Osteoblast (primary cell): ENCODE measurements around the gene DENND4A. TPM values are rescaled to one million over a fixed set of nuclear protein-coding genes. Genes with fewer than 3 reads are reported as not detected.
A peak's percentile ranks its signal among the peaks of the same experiment; 100 is the strongest.
"Not testable (repeated sequence)": the region's sequence is repeated elsewhere in the genome, so short reads cannot be mapped to it uniquely, and the experiment has no call there.

Experiments
- DNase-seq: peaks from one replicate; pipeline ENCODE4 v3.0.0; 2011; ENCODE audit warnings: low spot score, mixed read lengths; ENCODE audit not compliant: insufficient read length; ENCODE audit errors: missing footprints
- H2AFZ ChIP-seq: 2 replicates; pipeline ENCODE4 v1.6.0; 2011; ENCODE audit warnings: mild to moderate bottlenecking, low read length
- H3K27ac ChIP-seq: 2 replicates; pipeline ENCODE4 v1.5.1; 2011; ENCODE audit warnings: mild to moderate bottlenecking, low read depth, low read length, moderate library complexity
- H3K27me3 ChIP-seq: 2 replicates; pipeline ENCODE4 v1.6.0; 2012; ENCODE audit warnings: mild to moderate bottlenecking, control low read depth, inconsistent platforms, low read length, moderate library complexity; ENCODE audit not compliant: insufficient read depth
- H3K36me3 ChIP-seq: 2 replicates; pipeline ENCODE4 v1.5.1; 2011; ENCODE audit warnings: mild to moderate bottlenecking, low read length, control low read depth, moderate library complexity; ENCODE audit not compliant: insufficient read depth
- H3K4me1 ChIP-seq: 2 replicates; pipeline ENCODE4 v1.5.1; 2011; ENCODE audit warnings: mild to moderate bottlenecking, low read length, control low read depth, moderate library complexity; ENCODE audit not compliant: insufficient read depth
- H3K4me2 ChIP-seq: 2 replicates; pipeline ENCODE4 v1.6.0; 2011; ENCODE audit warnings: mild to moderate bottlenecking, low read length; ENCODE audit not compliant: insufficient read depth
- H3K4me3 ChIP-seq: fragments of 200-600 bp; sonication (generic); 3 replicates; pipeline ENCODE4 v1.5.1; 2012; ENCODE audit warnings: mild to moderate bottlenecking, low read length, inconsistent platforms; ENCODE audit not compliant: insufficient read depth
- H3K79me2 ChIP-seq: 2 replicates; pipeline ENCODE4 v1.6.0; 2012; ENCODE audit warnings: mild to moderate bottlenecking, low read length, control low read depth, inconsistent platforms; ENCODE audit not compliant: insufficient read depth
- H3K9me3 ChIP-seq: 2 replicates; pipeline ENCODE4 v1.5.1; 2011; ENCODE audit warnings: low read depth, low read length, control low read depth
- H4K20me1 ChIP-seq: 2 replicates; pipeline ENCODE4 v1.6.0; 2012; ENCODE audit warnings: mild to moderate bottlenecking, low read length, control low read depth; ENCODE audit not compliant: insufficient read depth
- total RNA-seq: library from RNA; depleted of rRNA; stranded (reverse); fragments of >200 nt; gene quantifications from 2 replicates; pipeline ENCODE4 v1.2.3, GENCODE V29; 2012
- TF ChIP-seq, protein P1 (sequence below): IDR thresholded peaks from 2 replicates; pipeline ENCODE4 v1.5.1; 2011; ENCODE audit warnings: mild to moderate bottlenecking, low read depth, low read length, moderate library complexity; ENCODE audit errors: extremely low read depth

DENND4A gene
- total RNA-seq, 1 donor: 30.4 TPM

DNA sequence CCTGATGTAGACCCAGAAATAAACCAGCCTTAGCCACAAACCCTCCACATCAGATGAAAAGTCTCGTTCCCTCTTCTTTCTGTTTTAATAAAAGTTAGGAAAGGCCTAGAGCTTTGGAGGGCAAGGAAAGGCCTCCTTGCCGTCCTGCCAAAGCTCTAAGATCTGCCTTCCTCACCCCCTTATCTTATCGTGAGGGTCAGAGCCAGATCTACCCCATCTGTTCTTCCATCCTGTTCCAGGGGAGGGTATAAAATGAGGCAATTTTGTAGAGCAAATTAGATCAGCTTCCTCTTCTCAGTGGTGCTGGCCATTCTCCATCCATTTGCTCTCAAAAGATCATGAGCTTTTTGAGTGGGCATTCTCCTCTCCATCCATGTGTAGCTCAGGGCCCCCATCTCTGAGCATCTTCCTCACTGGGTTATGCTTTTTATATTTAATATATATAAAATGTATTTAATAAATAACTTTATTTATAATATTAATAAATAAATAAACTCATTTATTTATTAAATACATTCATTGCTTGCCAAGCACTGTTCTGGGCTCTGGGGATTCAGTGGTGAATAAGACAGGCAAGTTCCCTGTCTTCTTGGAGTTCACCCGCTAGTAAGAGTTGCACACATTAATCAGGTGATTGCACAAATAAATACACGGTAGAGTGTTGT, 172.3 kb downstream of the DENND4A start:
- Histone ChIP-seq H3K27ac (no peak overlapping the region), H3K27me3 (no peaks in the 10 kb centered on the region), H2AFZ (no peak overlapping the region), H3K9me3 (no peaks in the 10 kb centered on the region), H3K36me3 (peaks cover 4% of the 10 kb centered on the region), H3K4me2 (no peak overlapping the region), H4K20me1 (no peaks in the 10 kb centered on the region), H3K4me3 (no peak overlapping the region), H3K79me2 (no peaks in the 10 kb centered on the region), H3K4me1 (no peaks in the 10 kb centered on the region)
- TF ChIP-seq, protein P1, sequence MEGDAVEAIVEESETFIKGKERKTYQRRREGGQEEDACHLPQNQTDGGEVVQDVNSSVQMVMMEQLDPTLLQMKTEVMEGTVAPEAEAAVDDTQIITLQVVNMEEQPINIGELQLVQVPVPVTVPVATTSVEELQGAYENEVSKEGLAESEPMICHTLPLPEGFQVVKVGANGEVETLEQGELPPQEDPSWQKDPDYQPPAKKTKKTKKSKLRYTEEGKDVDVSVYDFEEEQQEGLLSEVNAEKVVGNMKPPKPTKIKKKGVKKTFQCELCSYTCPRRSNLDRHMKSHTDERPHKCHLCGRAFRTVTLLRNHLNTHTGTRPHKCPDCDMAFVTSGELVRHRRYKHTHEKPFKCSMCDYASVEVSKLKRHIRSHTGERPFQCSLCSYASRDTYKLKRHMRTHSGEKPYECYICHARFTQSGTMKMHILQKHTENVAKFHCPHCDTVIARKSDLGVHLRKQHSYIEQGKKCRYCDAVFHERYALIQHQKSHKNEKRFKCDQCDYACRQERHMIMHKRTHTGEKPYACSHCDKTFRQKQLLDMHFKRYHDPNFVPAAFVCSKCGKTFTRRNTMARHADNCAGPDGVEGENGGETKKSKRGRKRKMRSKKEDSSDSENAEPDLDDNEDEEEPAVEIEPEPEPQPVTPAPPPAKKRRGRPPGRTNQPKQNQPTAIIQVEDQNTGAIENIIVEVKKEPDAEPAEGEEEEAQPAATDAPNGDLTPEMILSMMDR: no peak
- DNase-seq: no peak

DNA sequence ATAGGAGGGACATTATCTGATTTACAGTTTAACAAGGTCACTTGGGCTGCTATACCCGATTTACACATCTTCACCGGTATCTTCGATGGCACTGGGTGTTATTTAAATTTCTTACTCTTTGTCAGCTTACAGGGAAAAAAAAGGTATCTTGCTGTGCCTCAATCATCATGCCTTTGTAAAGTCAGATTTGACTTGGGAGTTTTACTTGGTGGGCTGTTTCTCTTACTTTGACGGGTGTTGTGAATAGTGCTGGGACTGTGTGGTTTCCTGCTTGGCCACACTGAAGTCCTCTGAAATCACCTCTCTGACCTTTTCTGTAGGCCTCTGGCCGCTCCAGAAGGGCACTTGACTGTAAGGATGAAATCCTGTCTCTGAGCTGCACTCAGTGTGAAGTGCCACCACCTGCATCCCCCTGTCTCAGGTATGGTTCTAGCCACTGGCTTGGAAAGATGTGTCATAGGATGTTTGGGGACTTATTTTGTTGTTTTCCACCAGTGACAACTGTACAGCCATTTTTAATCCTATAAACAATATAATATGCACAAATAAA, 173.5 kb downstream of the DENND4A start:
- H2AFZ ChIP-seq: no peak overlapping the region
- no peaks in the 10 kb centered on the region for H3K79me2 ChIP-seq
- TF ChIP-seq, protein P1: no peak
- H3K27me3 ChIP-seq: no peaks in the 10 kb centered on the region
- H3K4me3 ChIP-seq: no peak overlapping the region
- H3K4me1 ChIP-seq: no peaks in the 10 kb centered on the region
- no peaks in the 10 kb centered on the region for H4K20me1 ChIP-seq
- H3K4me2 ChIP-seq: no peak overlapping the region
- H3K36me3 ChIP-seq: no peaks in the 10 kb centered on the region
- DNase-seq: no peak
- H3K9me3 ChIP-seq: no peaks in the 10 kb centered on the region
- H3K27ac ChIP-seq: no peak overlapping the region

DNA sequence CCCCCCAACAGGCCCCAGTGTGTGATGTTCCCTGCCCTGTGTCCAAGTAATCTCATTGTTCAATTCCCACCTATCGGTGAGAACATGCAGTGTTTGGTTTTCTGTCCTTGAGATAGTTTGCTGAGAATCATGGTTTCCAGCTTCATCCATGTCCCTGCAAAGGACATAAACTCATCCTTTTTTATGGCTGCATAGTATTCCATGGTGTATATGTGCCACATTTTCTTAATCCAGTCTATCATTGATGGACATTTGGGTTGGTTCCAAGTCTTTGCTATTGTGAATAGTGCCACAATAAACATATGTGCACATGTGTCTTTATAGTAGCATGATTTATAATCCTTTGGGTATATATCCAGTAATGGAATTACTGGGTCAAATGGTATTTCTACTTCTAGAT, 176.2 kb downstream of the DENND4A start:
- not testable (repeated sequence) for H2AFZ ChIP-seq, H3K4me3 ChIP-seq, H3K27ac ChIP-seq, H3K79me2 ChIP-seq, H3K9me3 ChIP-seq, H3K27me3 ChIP-seq, H4K20me1 ChIP-seq, H3K36me3 ChIP-seq, DNase-seq, H3K4me2 ChIP-seq
- H3K4me1 ChIP-seq: peaks cover 14% of the 10 kb centered on the region

DNA sequence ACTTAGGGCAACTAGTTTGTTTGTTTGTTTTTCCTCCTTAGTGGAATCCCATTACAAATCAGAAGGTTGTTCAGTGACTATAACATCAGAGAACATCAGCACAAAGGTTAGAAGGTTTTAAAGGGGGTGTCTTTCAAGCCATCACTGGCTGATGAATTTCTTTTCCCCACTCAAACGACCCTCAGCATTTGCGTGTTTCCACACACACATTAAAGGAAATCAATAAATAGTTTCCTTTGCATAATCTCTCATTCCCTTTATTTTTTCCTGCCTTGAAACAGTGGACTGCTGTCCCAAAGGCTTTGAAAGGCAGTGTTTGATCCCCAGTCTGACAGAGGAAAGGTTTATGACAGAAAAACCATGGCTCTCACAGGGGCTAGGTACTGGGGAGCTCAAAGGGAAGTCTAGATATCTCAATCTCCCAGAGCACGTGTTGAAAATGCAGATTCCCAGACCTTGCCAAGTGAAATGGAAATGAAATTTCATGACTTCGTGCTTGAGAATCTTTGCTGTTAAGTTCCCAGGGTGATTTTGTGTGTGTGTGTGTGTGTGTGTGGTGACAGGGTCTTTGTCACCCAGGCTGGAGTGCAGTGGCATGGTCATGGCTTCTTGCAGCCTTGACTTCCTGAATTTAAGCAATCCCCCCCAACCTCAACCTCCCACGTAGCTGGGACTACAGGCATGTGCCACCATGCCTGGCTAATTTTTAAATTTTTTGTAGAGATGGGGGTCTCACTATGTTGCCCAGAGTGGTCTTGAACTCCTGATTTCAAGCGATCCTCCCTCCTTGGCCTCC, 178.9 kb downstream of the DENND4A start:
- no peaks in the 10 kb centered on the region for H3K9me3 ChIP-seq
- no peak overlapping the region for H3K4me3 ChIP-seq
- H3K4me1 ChIP-seq: peaks cover 24% of the 10 kb centered on the region
- no peaks in the 10 kb centered on the region for H4K20me1 ChIP-seq
- peaks cover 30% of the 10 kb centered on the region for H3K79me2 ChIP-seq
- H3K36me3 ChIP-seq: no peaks in the 10 kb centered on the region
- no peak for DNase-seq
- TF ChIP-seq, protein P1: no peak
- H3K27ac ChIP-seq: peak overlapping the region; percentile 19
- H3K27me3 ChIP-seq: no peaks in the 10 kb centered on the region
- no peak overlapping the region for H3K4me2 ChIP-seq
- H2AFZ ChIP-seq: no peak overlapping the region
